Measurements from ENCODE around the gene MCM3.

Gene MCM3

GRCh38 chr6:52245425-52245824 lies 39.1 kb downstream of the MCM3 start:
- DNase-seq = no peak

GRCh38 chr6:52244400-52244799 lies 40.1 kb downstream of the MCM3 start, which contains the start of gene IL17F:
IL17F (minus strand) TSS chr6:52244500; CDS start chr6:52244429, 71 bp downstream.
- DNase-seq = no peak

- DNase-seq = no peak
Measured at GRCh38 chr6:52243282-52243893, 41.2 kb downstream of the MCM3 start.

- DNase-seq = no peak
Measured at GRCh38 chr6:52241819-52242218, 42.7 kb downstream of the MCM3 start.

- DNase-seq = no peak
Measured at GRCh38 chr6:52233975-52234823, 50.3 kb downstream of the MCM3 start.

GRCh38 chr6:52233005-52233404 lies 51.5 kb downstream of the MCM3 start:
- no peak for DNase-seq

- peak; percentile 34 for DNase-seq
Measured at GRCh38 chr6:52231406-52232127, 53.0 kb downstream of the MCM3 start.

- DNase-seq = no peak
Measured at GRCh38 chr6:52230685-52231084, 53.9 kb downstream of the MCM3 start.

- DNase-seq = no peak
Measured at GRCh38 chr6:52227495-52227894, 57.0 kb downstream of the MCM3 start.

- no peak for DNase-seq
Measured at GRCh38 chr6:52221302-52221701, 63.2 kb downstream of the MCM3 start.

GRCh38 chr6:52217761-52218160 lies 66.8 kb downstream of the MCM3 start:
- no peak for DNase-seq

- DNase-seq = no peak
Measured at GRCh38 chr6:52216932-52217575, 67.5 kb downstream of the MCM3 start.

GRCh38 chr6:52215787-52216186 lies 68.8 kb downstream of the MCM3 start:
- no peak for DNase-seq

Data from activated gamma-delta T cell treated with Interleukin-2 at 50 U/mL for 16 hours (primary cell).